ENCODE measurements around the gene HOXB5. TPM values are rescaled to one million over a fixed set of nuclear protein-coding genes. Genes with fewer than 3 reads are reported as not detected.

The HOXB5 gene
- total and polyA plus RNA-seq, 10 of the 15 experiments (the other 5 are each of a cell fraction or from before 2014, with no cell fraction given): not detected

DNA sequence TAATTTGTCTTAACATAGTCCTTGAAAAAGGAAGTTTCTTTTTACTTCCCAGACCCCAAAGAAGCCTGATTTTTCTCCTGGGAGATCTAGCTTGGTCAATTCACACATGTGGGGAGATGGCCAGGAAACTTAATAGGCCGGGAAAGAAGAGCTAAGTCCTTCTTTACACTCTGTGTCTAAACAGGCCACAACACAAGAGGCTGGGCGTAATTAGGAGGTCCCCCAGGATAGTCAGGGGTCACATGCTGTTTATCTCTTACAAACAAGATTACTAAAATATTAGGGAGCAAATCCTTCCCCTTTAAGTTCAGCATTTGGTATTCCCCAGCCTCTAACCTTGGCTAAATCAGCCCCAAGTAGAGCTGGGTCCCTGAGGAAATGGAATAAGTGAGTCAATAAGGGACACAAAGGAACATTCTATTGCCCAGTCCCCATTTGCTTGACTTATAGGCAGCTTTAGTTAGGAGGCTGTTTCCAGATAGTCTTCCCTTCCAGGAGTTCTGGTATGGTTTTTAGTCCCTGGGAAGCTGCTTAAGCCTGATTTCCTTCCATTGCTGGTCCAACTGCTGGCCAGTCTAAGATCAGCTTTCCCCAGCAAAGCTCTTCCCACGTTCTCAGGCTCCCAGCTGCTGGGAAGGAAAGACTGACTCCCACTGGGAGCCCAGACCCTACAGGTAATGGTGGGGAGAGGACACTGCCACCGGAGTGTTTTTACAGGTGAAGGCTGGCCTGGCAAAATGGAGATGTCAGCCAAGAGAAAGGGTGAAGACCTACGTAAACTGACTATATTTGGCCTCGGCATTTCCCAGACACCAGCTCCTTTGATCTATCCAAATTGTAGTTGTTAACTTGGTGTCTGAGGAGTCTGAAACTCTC lies 46.6 kb upstream of the HOXB5 start:
- no peak overlapping the region for H2AFZ ChIP-seq (ENCODE audit: control insufficient read depth, low read depth, low read length)
- H3K9ac ChIP-seq (ENCODE audit: control insufficient read depth, insufficient read depth, low read length): no peak overlapping the region
- intact Hi-C loops (cut with micrococcal nuclease; ENCODE audit: unreplicated experiment): no loop called here
- H3K4me3 ChIP-seq: no peak overlapping the region
- no peaks in the 10 kb centered on the region for H3K36me3 ChIP-seq (ENCODE audit: control insufficient read depth in 2 of 2, insufficient read depth in 2 of 2, low read length in 1 of 2)
- no peaks in the 10 kb centered on the region for H4K20me1 ChIP-seq (ENCODE audit: control insufficient read depth, insufficient read depth)
- H3K9me3 ChIP-seq (replicated peaks; ENCODE audit: control insufficient read depth, insufficient read depth, low read length): no peaks in the 10 kb centered on the region
- POLR2A ChIA-PET: no interaction called here
- H3K79me2 ChIP-seq (ENCODE audit: control insufficient read depth, insufficient read depth, low read length): no peaks in the 10 kb centered on the region
- DNase-seq (ENCODE audit: low read depth, low spot score) (no peak), ATAC-seq (no peak), FAIRE-seq (no peak)
- H3K4me2 ChIP-seq (ENCODE audit: control insufficient read depth, insufficient read depth): no peak overlapping the region
- H3K27ac ChIP-seq (ENCODE audit: control insufficient read depth, insufficient read depth): no peak overlapping the region
- H3K4me1 ChIP-seq (ENCODE audit: control insufficient read depth, insufficient read depth, low read length): no peaks in the 10 kb centered on the region
- BruUV-seq (replicated peaks): no TSS peak
- WGBS (ENCODE audit: insufficient coverage, insufficient replicate concordance, low lambda C conversion rate, missing lambda C conversion rate): 36% methylated on average over 6 of the region's 6 CpGs
- RAD21 ChIA-PET (ENCODE audit: unreplicated experiment): no interaction called here
- peaks cover 3 to 27% of the 10 kb centered on the region in 2 experiments for H3K27me3 ChIP-seq (replicated peaks in 1 of 2; ENCODE audit: control insufficient read depth in 2 of 2, insufficient read depth in 2 of 2, low read length in 1 of 2)
- SMC1A ChIA-PET (ENCODE audit: uncharacterized antibody, unreplicated experiment): interaction anchor here (1.0 kb wide), 1 partner anchor 33 kb away, joined by 3 read pairs; no protein-coding TSS in a partner anchor
- in situ Hi-C loops (cut with MboI): no loop called here
- CTCF ChIA-PET: interaction anchor here (0.6 to 1.5 kb wide), 8 partner anchors 9 to 701 kb away, joined by 3 to 5 read pairs (median 4); partner anchors contain the start of gene HOXB5
- TF ChIP-seq, protein P1, sequence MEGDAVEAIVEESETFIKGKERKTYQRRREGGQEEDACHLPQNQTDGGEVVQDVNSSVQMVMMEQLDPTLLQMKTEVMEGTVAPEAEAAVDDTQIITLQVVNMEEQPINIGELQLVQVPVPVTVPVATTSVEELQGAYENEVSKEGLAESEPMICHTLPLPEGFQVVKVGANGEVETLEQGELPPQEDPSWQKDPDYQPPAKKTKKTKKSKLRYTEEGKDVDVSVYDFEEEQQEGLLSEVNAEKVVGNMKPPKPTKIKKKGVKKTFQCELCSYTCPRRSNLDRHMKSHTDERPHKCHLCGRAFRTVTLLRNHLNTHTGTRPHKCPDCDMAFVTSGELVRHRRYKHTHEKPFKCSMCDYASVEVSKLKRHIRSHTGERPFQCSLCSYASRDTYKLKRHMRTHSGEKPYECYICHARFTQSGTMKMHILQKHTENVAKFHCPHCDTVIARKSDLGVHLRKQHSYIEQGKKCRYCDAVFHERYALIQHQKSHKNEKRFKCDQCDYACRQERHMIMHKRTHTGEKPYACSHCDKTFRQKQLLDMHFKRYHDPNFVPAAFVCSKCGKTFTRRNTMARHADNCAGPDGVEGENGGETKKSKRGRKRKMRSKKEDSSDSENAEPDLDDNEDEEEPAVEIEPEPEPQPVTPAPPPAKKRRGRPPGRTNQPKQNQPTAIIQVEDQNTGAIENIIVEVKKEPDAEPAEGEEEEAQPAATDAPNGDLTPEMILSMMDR (IDR thresholded peaks at IDR 0.05 in 2 of 3, conservative IDR thresholded peaks at IDR 0.05 in 1 of 3; ENCODE audit: control insufficient read depth in 2 of 3, extremely low read depth in 1 of 3, insufficient read depth in 1 of 3, low read depth in 3 of 3, low read length in 3 of 3): no peak
- TF ChIP-seq HSF1 (IDR thresholded peaks at IDR 0.05; ENCODE audit: low read depth, low read length) (no peak), WRNIP1 (IDR thresholded peaks at IDR 0.05; ENCODE audit: borderline replicate concordance, low read depth, low read length) (no peak), SREBF2 (IDR thresholded peaks at IDR 0.05; ENCODE audit: low read length) (no peak), BMI1 (IDR thresholded peaks at IDR 0.05; ENCODE audit: borderline replicate concordance) (no peak), GABPA (IDR thresholded peaks at IDR 0.05; ENCODE audit: low read depth) (no peak), BACH1 (IDR thresholded peaks at IDR 0.05; ENCODE audit: borderline replicate concordance) (no peak), PML (IDR thresholded peaks at IDR 0.05; ENCODE audit: low read length) (no peak), CHD2 (IDR thresholded peaks at IDR 0.05; ENCODE audit: borderline replicate concordance, low read depth, low read length) (no peak), PAX5 (IDR thresholded peaks at IDR 0.05; ENCODE audit: borderline replicate concordance, low read depth, low read length) (no peak), NFIC (IDR thresholded peaks at IDR 0.05; ENCODE audit: low read depth, low read length) (no peak), ZBTB4 (CRISPR knock-in tag; IDR thresholded peaks at IDR 0.05) (no peak), ATF3 (IDR thresholded peaks at IDR 0.05; ENCODE audit: borderline replicate concordance, extremely low read depth, low read depth, low read length) (no peak), NR2F1 (conservative IDR thresholded peaks at IDR 0.05) (no peak)

All from GM12878 (cell line).